Mesenchymal stem cell (in vitro differentiated cells and primary cell): ENCODE measurements around the gene MVD.

Source experiments
- DNase-seq: peaks from one replicate; pipeline ENCODE4 v3.0.0-alpha.2; 2013
- H2AFZ ChIP-seq: one replicate; pipeline ENCODE4 v1.6.1; 2013; ENCODE audit warnings: low read depth, mild to moderate bottlenecking, control low read depth, inconsistent platforms, low read length, moderate library complexity
- H2AK5ac ChIP-seq: 2 replicates; pipeline ENCODE4 v1.6.1; 2013; ENCODE audit warnings: low read length, moderate library complexity, mild to moderate bottlenecking, inconsistent platforms; ENCODE audit not compliant: severe bottlenecking
- H2BK120ac ChIP-seq: one replicate; pipeline ENCODE4 v1.6.1; 2013; ENCODE audit warnings: low read depth, mild to moderate bottlenecking, inconsistent platforms, low read length, moderate library complexity
- H2BK12ac ChIP-seq, 2 experiments: one replicate each; pipeline ENCODE4 v1.6.1; 2013; ENCODE audit warnings: inconsistent platforms in 2 of 2, low read length in 2 of 2, mild to moderate bottlenecking in 2 of 2, moderate library complexity in 2 of 2, control low read depth in 1 of 2
- H2BK15ac ChIP-seq: one replicate; pipeline ENCODE4 v1.6.1; 2013; ENCODE audit warnings: mild to moderate bottlenecking, low read depth, inconsistent platforms; ENCODE audit not compliant: poor library complexity, severe bottlenecking
- H2BK5ac ChIP-seq: 2 replicates; pipeline ENCODE4 v1.6.1; 2013; ENCODE audit warnings: low read depth, mild to moderate bottlenecking, low read length, control low read depth, inconsistent platforms; ENCODE audit not compliant: poor library complexity, severe bottlenecking
- H3K14ac ChIP-seq, 2 experiments: one replicate each; pipeline ENCODE4 v1.6.1; 2013; ENCODE audit warnings: inconsistent platforms in 2 of 2, low read length in 2 of 2, control low read depth in 1 of 2, mild to moderate bottlenecking in 1 of 2, moderate library complexity in 1 of 2
- H3K18ac ChIP-seq, 2 experiments: one replicate each; pipeline ENCODE4 v1.6.1; 2013; ENCODE audit warnings: inconsistent platforms in 2 of 2, low read length in 2 of 2, control low read depth in 1 of 2, low read depth in 1 of 2, mild to moderate bottlenecking in 1 of 2
- H3K23ac ChIP-seq, 2 experiments: one replicate each; pipeline ENCODE4 v1.6.1; 2013; ENCODE audit warnings: inconsistent platforms in 2 of 2, low read length in 2 of 2, mild to moderate bottlenecking in 2 of 2, moderate library complexity in 2 of 2, control low read depth in 1 of 2
- H3K27ac ChIP-seq: 2 replicates; pipeline ENCODE4 v1.5.1; 2013; ENCODE audit warnings: mild to moderate bottlenecking, moderate library complexity, low read length, control low read depth, inconsistent platforms; ENCODE audit not compliant: poor library complexity, severe bottlenecking
- H3K27me3 ChIP-seq, 2 experiments: 2 replicates each; pipeline versions ENCODE4 v1.6.1 to v1.7.0; 2013; ENCODE audit warnings: low read length in 2 of 2, mild to moderate bottlenecking in 2 of 2, moderate library complexity in 2 of 2, control low read depth in 1 of 2, inconsistent platforms in 1 of 2; ENCODE audit not compliant: control insufficient read depth in 1 of 2, insufficient read depth in 1 of 2
- H3K36me3 ChIP-seq, 2 experiments: 2 replicates each; pipeline versions ENCODE4 v1.6.1 to v1.7.0; 2013; ENCODE audit warnings: low read length in 2 of 2, control low read depth in 1 of 2, inconsistent platforms in 1 of 2, low read depth in 1 of 2, mild to moderate bottlenecking in 1 of 2; ENCODE audit not compliant: insufficient read depth in 2 of 2, control insufficient read depth in 1 of 2
- H3K4ac ChIP-seq, 2 experiments: one replicate each; pipeline ENCODE4 v1.6.1; 2013; ENCODE audit warnings: inconsistent platforms in 2 of 2, low read length in 2 of 2, mild to moderate bottlenecking in 2 of 2, moderate library complexity in 2 of 2, control low read depth in 1 of 2, low read depth in 1 of 2
- H3K4me1 ChIP-seq: 2 replicates; pipeline ENCODE4 v1.6.1; 2013; ENCODE audit warnings: low read depth, low read length, control low read depth; ENCODE audit not compliant: control insufficient read depth, insufficient read depth
- H3K4me2 ChIP-seq: 2 replicates; pipeline ENCODE4 v1.6.1; 2013; ENCODE audit warnings: low read length, mild to moderate bottlenecking, inconsistent platforms; ENCODE audit not compliant: poor library complexity, severe bottlenecking
- H3K4me3 ChIP-seq, 2 experiments: 2 replicates each; pipeline versions ENCODE4 v1.5.1 to v1.7.0; 2013; ENCODE audit warnings: low read length in 2 of 2, mild to moderate bottlenecking in 2 of 2, control low read depth in 1 of 2, low read depth in 1 of 2; ENCODE audit not compliant: insufficient read depth in 1 of 2
- H3K79me1 ChIP-seq: replicated peaks from 2 replicates; pipeline ENCODE4 v1.6.1; 2013; ENCODE audit warnings: mild to moderate bottlenecking, control low read depth, low read length, inconsistent platforms; ENCODE audit not compliant: poor library complexity, severe bottlenecking
- H3K9ac ChIP-seq: 2 replicates; pipeline ENCODE4 v1.7.0; 2013; ENCODE audit warnings: mild to moderate bottlenecking, low read length, moderate library complexity
- H3K9me3 ChIP-seq: 2 replicates; pipeline ENCODE4 v1.7.0; 2013; ENCODE audit warnings: mild to moderate bottlenecking, low read length; ENCODE audit not compliant: control insufficient read depth
- H4K8ac ChIP-seq: one replicate; pipeline ENCODE4 v1.6.1; 2013; ENCODE audit warnings: inconsistent platforms, mild to moderate bottlenecking, low read length, moderate library complexity
- H4K91ac ChIP-seq: one replicate; pipeline ENCODE4 v1.6.1; 2013; ENCODE audit warnings: mild to moderate bottlenecking, low read length, inconsistent platforms
- WGBS: methylation state at CpG from one replicate; pipeline ENCODE4 v1.1.7; 2013; ENCODE audit warnings: mixed read lengths; 5-methylcytosine and 5-hydroxymethylcytosine counted together

The MVD gene

DNA sequence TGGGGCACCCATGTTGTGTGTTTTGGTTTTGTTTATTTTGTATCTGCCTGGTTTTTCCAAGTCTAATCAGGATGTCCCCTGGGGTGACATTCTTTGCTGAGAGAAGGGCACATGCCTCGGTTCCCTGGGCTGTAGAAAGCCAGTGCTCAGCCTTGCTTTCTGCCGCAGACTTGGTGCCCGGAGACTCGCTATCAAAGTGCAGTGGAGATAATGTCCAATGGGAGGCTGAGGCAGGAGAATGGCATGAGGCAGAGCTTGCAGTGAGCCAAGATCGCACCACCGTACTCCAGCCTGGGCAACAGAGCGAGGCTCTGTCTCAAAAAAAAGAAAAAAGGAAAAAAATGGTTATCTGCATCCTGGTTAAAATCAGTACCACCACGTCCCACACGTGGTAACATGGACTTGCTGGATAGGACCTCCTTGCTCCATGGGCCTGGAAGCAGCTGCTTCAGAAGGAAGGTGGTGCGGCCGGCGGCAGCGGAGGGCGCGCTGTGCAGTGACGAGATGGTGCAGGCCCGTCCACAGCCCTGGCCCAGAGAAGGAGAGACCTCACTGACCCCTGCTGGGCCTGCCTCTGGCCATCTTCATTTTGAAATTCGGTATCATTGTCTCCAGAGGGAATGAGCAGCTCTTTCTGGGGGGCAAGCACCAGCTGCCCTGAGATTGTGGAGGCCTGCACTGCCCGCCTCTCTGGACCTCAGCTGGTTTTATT lies 43.8 kb downstream of the MVD start:
- Histone ChIP-seq H2BK5ac (no peak overlapping the region), H3K4me2 (no peak overlapping the region), H3K4ac (peak overlapping the region in 1 of 2 experiments; percentile 29), H3K79me1 (peaks cover 55% of the 10 kb centered on the region), H4K8ac (no peak overlapping the region), H3K27me3 (no peaks in the 10 kb centered on the region), H3K4me1 (peaks cover 20% of the 10 kb centered on the region), H2BK12ac (peak overlapping the region in 1 of 2 experiments; percentile 85), H4K91ac (peak overlapping the region; percentile 19), H2BK120ac (no peak overlapping the region), H3K9me3 (no peaks in the 10 kb centered on the region), H3K18ac (peak overlapping the region in 1 of 2 experiments; percentile 93), H3K4me3 (no peak overlapping the region), H3K36me3 (peaks cover 45 to 82% of the 10 kb centered on the region in 2 experiments), H2AK5ac (no peak overlapping the region), H3K27ac (no peak overlapping the region), H3K23ac (no peak overlapping the region), H3K14ac (peak overlapping the region in 1 of 2 experiments; percentile 70), H2BK15ac (no peak overlapping the region), H3K9ac (no peak overlapping the region), H2AFZ (no peak overlapping the region)
- no peak for DNase-seq
- 94% methylated on average over 19 of the region's 19 CpGs for WGBS

DNA sequence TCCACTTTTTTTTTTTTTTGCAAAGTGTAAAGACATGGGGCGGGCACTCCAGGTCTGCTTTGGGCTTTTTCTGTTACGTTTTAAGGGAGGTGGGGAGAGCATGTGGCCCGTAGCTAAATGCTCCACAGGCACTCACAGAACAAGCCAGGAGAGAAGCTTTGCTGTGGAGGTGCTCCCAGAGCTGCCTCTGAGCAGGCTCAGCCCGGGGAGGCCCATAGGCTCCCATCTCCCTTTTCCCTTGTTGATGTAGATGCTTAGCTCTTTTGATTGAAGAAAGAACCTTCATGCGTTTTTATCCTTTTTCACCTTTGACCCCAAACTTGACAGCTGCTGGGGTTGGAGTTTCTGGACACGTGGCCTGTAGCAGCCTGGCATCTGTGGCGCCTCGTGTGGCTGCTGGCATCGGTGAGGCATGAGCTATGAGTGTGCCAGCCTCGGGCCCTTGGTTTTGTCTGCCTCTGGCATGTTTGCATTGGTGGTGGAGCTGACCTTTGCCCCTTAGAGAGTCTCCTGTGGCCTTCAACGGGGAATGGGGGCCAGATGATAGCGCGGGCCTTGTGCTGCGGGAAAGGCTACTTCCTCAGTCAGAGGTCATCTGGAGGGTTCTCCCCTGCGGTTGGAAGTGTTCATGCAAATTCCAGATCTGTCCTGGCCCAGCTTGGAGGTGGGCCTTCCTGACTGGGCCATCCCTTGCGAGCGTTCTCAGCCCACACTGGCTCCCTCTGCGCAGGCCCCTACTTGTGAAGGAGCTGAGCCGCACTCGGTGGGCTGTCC lies 44.5 kb downstream of the MVD start:
- 82% methylated on average over 19 of the region's 20 CpGs for WGBS
- H3K4me1 ChIP-seq: peaks cover 20% of the 10 kb centered on the region
- peak; percentile 28 for DNase-seq
- no peak overlapping the region for H3K23ac ChIP-seq
- H2BK120ac ChIP-seq: no peak overlapping the region
- H3K4ac ChIP-seq: no peak overlapping the region
- H3K27me3 ChIP-seq: no peaks in the 10 kb centered on the region
- H2AFZ ChIP-seq: no peak overlapping the region
- H3K4me2 ChIP-seq: no peak overlapping the region
- H2BK12ac ChIP-seq: peak overlapping the region; percentile 23
- H2BK15ac ChIP-seq: no peak overlapping the region
- no peak overlapping the region for H2BK5ac ChIP-seq
- H3K36me3 ChIP-seq: peaks cover 45 to 79% of the 10 kb centered on the region in 2 experiments
- H3K18ac ChIP-seq: no peak overlapping the region
- H3K4me3 ChIP-seq: no peak overlapping the region
- no peaks in the 10 kb centered on the region for H3K9me3 ChIP-seq
- H2AK5ac ChIP-seq: no peak overlapping the region
- H3K79me1 ChIP-seq: peaks cover 56% of the 10 kb centered on the region
- no peak overlapping the region for H3K9ac ChIP-seq
- H3K27ac ChIP-seq: no peak overlapping the region
- H4K8ac ChIP-seq: no peak overlapping the region
- H3K14ac ChIP-seq: peak overlapping the region in 1 of 2 experiments; percentile 41
- H4K91ac ChIP-seq: no peak overlapping the region

DNA sequence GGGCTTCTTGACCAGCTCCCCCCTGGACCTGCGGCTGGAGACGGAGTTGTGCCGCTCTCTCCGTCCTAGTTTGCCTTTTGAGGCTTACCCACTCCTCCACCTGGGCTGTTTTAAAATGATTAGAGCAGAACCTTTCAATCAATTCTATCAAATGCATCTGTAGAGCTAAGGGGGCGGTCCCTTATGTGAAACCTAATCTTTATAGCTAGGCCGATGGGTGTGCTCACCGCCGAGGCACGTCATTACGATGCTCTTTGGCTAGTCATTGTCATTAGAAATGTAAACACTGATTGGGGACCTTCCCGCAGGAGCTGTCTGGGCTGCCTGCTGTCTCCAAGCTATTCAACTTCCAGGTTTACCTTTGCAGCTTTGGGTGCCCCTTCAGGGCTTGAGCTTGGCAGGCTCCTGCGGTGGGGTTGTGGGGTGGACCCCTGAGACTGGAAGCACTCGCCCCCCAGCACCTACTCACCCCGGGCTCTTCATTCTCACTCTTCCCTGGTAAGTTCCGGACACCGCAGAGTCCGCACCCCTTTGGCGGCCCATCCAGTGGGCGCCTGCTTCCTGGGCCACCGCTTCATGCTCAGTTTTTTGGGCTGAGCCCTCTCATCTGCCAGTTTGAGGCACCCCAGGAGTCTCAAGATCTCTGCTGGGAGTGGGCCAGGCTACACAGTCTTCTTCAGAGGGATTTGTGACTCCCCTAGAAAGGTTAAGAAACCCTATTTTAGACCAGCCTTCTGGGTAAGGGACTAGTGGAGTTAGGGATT lies 45.4 kb downstream of the MVD start:
- Histone ChIP-seq H3K18ac (peak overlapping the region in 1 of 2 experiments; percentile 30), H3K23ac (no peak overlapping the region), H2AFZ (no peak overlapping the region), H3K27me3 (no peaks in the 10 kb centered on the region), H3K14ac (no peak overlapping the region), H4K91ac (no peak overlapping the region), H2AK5ac (no peak overlapping the region), H2BK5ac (no peak overlapping the region), H3K4ac (no peak overlapping the region), H3K79me1 (peaks cover 58% of the 10 kb centered on the region), H2BK120ac (no peak overlapping the region), H2BK12ac (no peak overlapping the region), H4K8ac (no peak overlapping the region), H3K27ac (no peak overlapping the region), H3K9ac (no peak overlapping the region), H2BK15ac (no peak overlapping the region), H3K9me3 (no peaks in the 10 kb centered on the region), H3K4me1 (peaks cover 18% of the 10 kb centered on the region), H3K4me2 (no peak overlapping the region), H3K36me3 (peaks cover 40 to 74% of the 10 kb centered on the region in 2 experiments), H3K4me3 (no peak overlapping the region)
- DNase-seq: peak; percentile 57
- 84% methylated on average over 20 of the region's 20 CpGs for WGBS

DNA sequence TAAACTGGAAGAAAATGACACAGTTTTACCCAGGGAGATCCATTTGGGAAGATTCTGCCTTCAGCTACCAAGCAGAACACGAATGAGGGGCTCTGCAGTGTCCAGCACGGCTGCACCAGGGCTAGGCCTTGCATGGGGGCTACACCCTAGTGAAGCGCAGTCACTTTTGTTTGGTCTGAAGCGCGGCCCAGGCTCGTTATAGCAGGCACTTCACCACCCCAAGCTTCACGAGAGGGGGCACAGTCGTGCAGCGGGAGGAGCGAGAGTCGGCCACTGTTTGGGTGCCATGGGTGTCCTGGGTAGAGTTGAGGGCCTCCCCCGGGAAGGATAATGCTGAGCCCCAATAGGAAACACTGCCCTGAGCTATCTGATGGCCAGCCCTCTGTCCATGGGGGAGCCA lies 46.2 kb downstream of the MVD start:
- Histone ChIP-seq H2BK15ac (no peak overlapping the region), H3K79me1 (peaks cover 53% of the 10 kb centered on the region), H3K36me3 (peaks cover 38 to 70% of the 10 kb centered on the region in 2 experiments), H3K4ac (no peak overlapping the region), H2BK12ac (no peak overlapping the region), H3K14ac (no peak overlapping the region), H3K4me3 (no peak overlapping the region), H3K23ac (no peak overlapping the region), H2AFZ (no peak overlapping the region), H3K9me3 (no peaks in the 10 kb centered on the region), H2AK5ac (no peak overlapping the region), H3K18ac (no peak overlapping the region), H3K27ac (no peak overlapping the region), H3K4me1 (peaks cover 18% of the 10 kb centered on the region), H3K4me2 (no peak overlapping the region), H2BK5ac (no peak overlapping the region), H3K27me3 (no peaks in the 10 kb centered on the region), H2BK120ac (no peak overlapping the region), H4K91ac (peak overlapping the region; percentile 45), H4K8ac (no peak overlapping the region), H3K9ac (no peak overlapping the region)
- WGBS: 94% methylated on average over 12 of the region's 12 CpGs
- no peak for DNase-seq
